CD14-positive monocyte (primary cell): ENCODE data around the gene LGR4. TPM values are rescaled to one million over a fixed set of nuclear protein-coding genes. Genes with fewer than 3 reads are reported as not detected.

ENCODE experiments used
- DNase-seq, 3 donors: peaks; one replicate each; pipeline ENCODE4 v3.0.0-alpha.2; 2011 to 2022
- H2AFZ ChIP-seq: 2 replicates; pipeline ENCODE4 v1.6.0; 2012; ENCODE audit warnings: mild to moderate bottlenecking, low read depth, low read length, inconsistent platforms; ENCODE audit not compliant: insufficient read depth, poor library complexity, severe bottlenecking
- H3K27ac ChIP-seq, 2 donors: 1 replicate in 1 of 2; 2 replicates in 1 of 2; pipeline ENCODE4 v1.5.1; 2012 to 2013; ENCODE audit warnings: low read length in 2 of 2, control low read depth in 1 of 2, inconsistent platforms in 1 of 2, low read depth in 1 of 2, mild to moderate bottlenecking in 1 of 2
- H3K27me3 ChIP-seq, 2 donors: one replicate each; pipeline versions ENCODE4 v1.6.0 to v1.6.1; 2011 to 2013; ENCODE audit warnings: low read length in 2 of 2; ENCODE audit not compliant: control insufficient read depth in 2 of 2, insufficient read depth in 2 of 2
- H3K36me3 ChIP-seq, 2 donors: replicated peaks in 1 of 2; 1 replicate in 1 of 2; 2 replicates in 1 of 2; pipeline versions ENCODE4 v1.5.1 to v1.6.1; 2012 to 2013; ENCODE audit warnings: low read length in 2 of 2, control low read depth in 1 of 2, inconsistent platforms in 1 of 2, mild to moderate bottlenecking in 1 of 2; ENCODE audit not compliant: insufficient read depth in 2 of 2, control insufficient read depth in 1 of 2
- H3K4me1 ChIP-seq, 2 donors: 1 replicate in 1 of 2; 2 replicates in 1 of 2; pipeline versions ENCODE4 v1.5.1 to v1.6.1; 2012 to 2013; ENCODE audit warnings: low read length in 2 of 2, control low read depth in 1 of 2, inconsistent platforms in 1 of 2, mild to moderate bottlenecking in 1 of 2, moderate library complexity in 1 of 2; ENCODE audit not compliant: insufficient read depth in 2 of 2, control insufficient read depth in 1 of 2
- H3K4me2 ChIP-seq: replicated peaks from 2 replicates; pipeline ENCODE3; 2012; ENCODE audit warnings: low read length, moderate library complexity, mild to moderate bottlenecking; ENCODE audit not compliant: poor library complexity, severe bottlenecking; ENCODE audit errors: extremely low read depth
- H3K4me3 ChIP-seq, 3 experiments: fragments of 200-600 bp in 1 of 3; sonication (generic) in 1 of 3; replicated peaks in 1 of 3; 1 replicate in 2 of 3; 2 replicates in 1 of 3; pipeline ENCODE4 v1.5.1; 2011 to 2013; ENCODE audit warnings: low read length in 3 of 3, mild to moderate bottlenecking in 3 of 3, control low read depth in 2 of 3, low read depth in 2 of 3, inconsistent platforms in 1 of 3, moderate library complexity in 1 of 3
- H3K79me2 ChIP-seq: 2 replicates; pipeline ENCODE4 v1.6.0; 2012; ENCODE audit warnings: mild to moderate bottlenecking, control low read depth, inconsistent platforms, low read length, moderate library complexity; ENCODE audit not compliant: insufficient read depth
- H3K9ac ChIP-seq: 2 replicates; pipeline ENCODE4 v1.6.0; 2017; ENCODE audit warnings: low read length, mild to moderate bottlenecking; ENCODE audit not compliant: insufficient read depth, poor library complexity, severe bottlenecking
- H3K9me3 ChIP-seq, 2 donors: replicated peaks in 1 of 2; 1 replicate in 1 of 2; 2 replicates in 1 of 2; pipeline versions ENCODE4 v1.5.1 to v1.6.1; 2012 to 2013; ENCODE audit warnings: low read length in 2 of 2, control low read depth in 1 of 2; ENCODE audit not compliant: control insufficient read depth in 1 of 2, insufficient read depth in 1 of 2
- H4K20me1 ChIP-seq: 2 replicates; pipeline ENCODE4 v1.6.0; 2012; ENCODE audit warnings: mild to moderate bottlenecking, low read length, control low read depth, moderate library complexity; ENCODE audit not compliant: insufficient read depth
- H3K27ac Mint-ChIP-seq, 7 donors: one replicate each; pipeline ENCODE4 v1.8.0; 2020; ENCODE audit warnings: mild to moderate bottlenecking in 7 of 7, mixed read lengths in 7 of 7, moderate library complexity in 6 of 7, inconsistent platforms in 2 of 7
- H3K27me3 Mint-ChIP-seq, 3 donors: one replicate each; pipeline ENCODE4 v1.8.0; 2021 to 2022; ENCODE audit warnings: low read depth in 3 of 3, mild to moderate bottlenecking in 3 of 3, mixed read lengths in 3 of 3, moderate library complexity in 3 of 3, inconsistent platforms in 1 of 3
- H3K36me3 Mint-ChIP-seq, 2 donors: one replicate each; pipeline ENCODE4 v1.8.0; 2020; ENCODE audit warnings: mixed read lengths in 2 of 2, inconsistent platforms in 1 of 2, mild to moderate bottlenecking in 1 of 2
- H3K4me1 Mint-ChIP-seq: one replicate; pipeline ENCODE4 v1.8.0; 2020; ENCODE audit warnings: mild to moderate bottlenecking, mixed read lengths
- H3K4me3 Mint-ChIP-seq, 2 donors: one replicate each; pipeline ENCODE4 v1.8.0; 2020; ENCODE audit warnings: mild to moderate bottlenecking in 2 of 2, mixed read lengths in 2 of 2, moderate library complexity in 1 of 2
- H3K9me3 Mint-ChIP-seq, 7 donors: one replicate each; pipeline ENCODE4 v1.8.0; 2020 to 2022; ENCODE audit warnings: mixed read lengths in 7 of 7, mild to moderate bottlenecking in 6 of 7, moderate library complexity in 6 of 7, inconsistent platforms in 2 of 7
- WGBS: methylation state at CpG from one replicate; pipeline ENCODE4 v1.1.5; 2013; ENCODE audit warnings: missing lambda C conversion rate; ENCODE audit not compliant: insufficient coverage; 5-methylcytosine and 5-hydroxymethylcytosine counted together
- intact Hi-C, 2 donors: fragments of 100-400 bp; cut with micrococcal nuclease; formaldehyde crosslinking; loops; one replicate each; pipeline versions ENCODE4 v1.15.0 to v1.15.1; 2023
- polyA plus RNA-seq, 3 donors: library from polyadenylated mRNA; depleted of rRNA in 1 of 3; unstranded in 2 of 3; stranded (reverse) in 1 of 3; fragments of 300-500 nt in 2 of 3; fragments of >200 nt in 1 of 3; fragmentation: Illumina TruSeq in 2 of 3; gene quantifications; 1 replicate in 2 of 3; 2 replicates in 1 of 3; pipeline ENCODE4 v1.2.3, GENCODE V29; 2012 to 2021
- TF ChIP-seq, protein P1 (sequence below): fragments of 200-600 bp; IDR thresholded peaks from one replicate; pipeline ENCODE4 v1.8.0; 2022; ENCODE audit warnings: antibody characterized with exemption, mild to moderate bottlenecking

The LGR4 gene
- polyA plus RNA-seq, 3 donors: 0.67 to 0.92 (median 0.72) TPM

DNA sequence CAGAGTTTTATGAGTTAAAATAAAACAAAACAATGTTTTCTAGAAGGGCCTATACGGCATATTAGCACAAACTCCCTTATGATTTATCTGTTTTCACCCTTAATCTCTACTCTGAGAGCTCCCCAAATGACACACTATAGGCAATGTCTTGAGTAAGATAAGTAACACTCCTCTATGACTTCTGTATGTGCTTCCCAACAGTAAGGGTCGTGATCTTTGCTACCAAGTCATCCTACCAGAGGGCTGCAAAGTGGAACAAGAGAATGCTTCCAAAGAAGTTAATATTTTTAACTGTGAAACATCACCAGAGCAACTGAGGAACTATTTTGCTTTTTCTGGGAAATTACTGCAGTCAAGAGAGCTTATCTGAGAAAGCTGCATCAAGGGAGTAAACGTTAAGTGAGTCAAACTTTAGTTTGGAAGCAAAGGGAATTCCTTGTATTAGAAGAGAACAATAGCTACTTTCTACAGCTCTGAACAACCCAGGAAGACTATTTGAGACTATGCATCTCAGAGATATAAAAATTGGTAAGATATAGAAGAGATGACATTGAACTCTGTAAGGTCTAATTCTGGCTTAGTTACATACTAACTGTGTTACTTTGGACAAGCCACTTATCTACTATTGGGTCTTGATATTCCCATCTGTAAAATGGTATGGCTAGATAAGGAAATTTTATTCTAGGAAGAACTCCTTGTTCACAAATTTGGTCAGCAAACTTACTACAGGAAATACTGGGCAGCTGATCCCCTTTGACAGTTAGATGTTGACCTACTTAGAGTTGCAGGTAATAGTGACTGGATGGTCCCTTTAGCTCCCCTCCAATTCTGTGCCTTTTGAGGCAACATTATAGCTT, 65.9 kb downstream of the LGR4 start:
- Histone ChIP-seq H3K27me3 (no peaks in the 10 kb centered on the region), H3K4me3 (no peak overlapping the region), H3K9me3 (no peaks in the 10 kb centered on the region), H2AFZ (no peak overlapping the region), H3K79me2 (no peaks in the 10 kb centered on the region), H3K4me1 (peaks cover 0 to 3% of the 10 kb centered on the region in 2 donors), H4K20me1 (no peaks in the 10 kb centered on the region), H3K4me2 (no peak overlapping the region), H3K36me3 (no peaks in the 10 kb centered on the region), H3K27ac (no peak overlapping the region), H3K9ac (no peak overlapping the region)
- Mint-ChIP-seq H3K4me3 (no peak overlapping the region), H3K27me3 (no peaks in the 10 kb centered on the region), H3K9me3 (peaks cover 0 to 1% (median 0%) of the 10 kb centered on the region in 7 donors), H3K27ac (no peak overlapping the region), H3K36me3 (no peaks in the 10 kb centered on the region), H3K4me1 (peaks cover 5% of the 10 kb centered on the region)
- intact Hi-C loops: no loop called here
- no CpG with 5 or more reads among the region's 3 CpGs for WGBS
- TF ChIP-seq, protein P1, sequence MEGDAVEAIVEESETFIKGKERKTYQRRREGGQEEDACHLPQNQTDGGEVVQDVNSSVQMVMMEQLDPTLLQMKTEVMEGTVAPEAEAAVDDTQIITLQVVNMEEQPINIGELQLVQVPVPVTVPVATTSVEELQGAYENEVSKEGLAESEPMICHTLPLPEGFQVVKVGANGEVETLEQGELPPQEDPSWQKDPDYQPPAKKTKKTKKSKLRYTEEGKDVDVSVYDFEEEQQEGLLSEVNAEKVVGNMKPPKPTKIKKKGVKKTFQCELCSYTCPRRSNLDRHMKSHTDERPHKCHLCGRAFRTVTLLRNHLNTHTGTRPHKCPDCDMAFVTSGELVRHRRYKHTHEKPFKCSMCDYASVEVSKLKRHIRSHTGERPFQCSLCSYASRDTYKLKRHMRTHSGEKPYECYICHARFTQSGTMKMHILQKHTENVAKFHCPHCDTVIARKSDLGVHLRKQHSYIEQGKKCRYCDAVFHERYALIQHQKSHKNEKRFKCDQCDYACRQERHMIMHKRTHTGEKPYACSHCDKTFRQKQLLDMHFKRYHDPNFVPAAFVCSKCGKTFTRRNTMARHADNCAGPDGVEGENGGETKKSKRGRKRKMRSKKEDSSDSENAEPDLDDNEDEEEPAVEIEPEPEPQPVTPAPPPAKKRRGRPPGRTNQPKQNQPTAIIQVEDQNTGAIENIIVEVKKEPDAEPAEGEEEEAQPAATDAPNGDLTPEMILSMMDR: no peak
- DNase-seq: no peak

DNA sequence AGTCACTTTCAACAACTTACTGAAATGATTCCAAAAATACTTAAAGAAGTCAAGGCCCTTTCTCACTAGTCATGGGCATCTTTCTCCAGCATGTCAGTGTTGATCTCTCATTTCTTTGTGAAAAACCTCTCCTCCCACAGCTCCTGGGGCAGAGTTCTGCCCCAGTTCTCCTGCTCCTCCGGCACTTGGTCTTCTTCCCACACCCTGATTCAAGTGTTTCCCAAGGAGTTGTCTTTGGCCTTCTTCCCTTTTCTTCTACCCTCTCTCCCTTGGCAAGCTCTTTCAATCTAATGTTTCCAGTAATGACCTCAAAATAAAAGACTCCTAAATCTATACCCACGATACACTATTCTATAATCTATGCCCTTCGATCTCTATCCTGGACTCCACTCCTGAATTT, 67.5 kb downstream of the LGR4 start:
- Histone ChIP-seq H3K27ac (no peak overlapping the region), H3K36me3 (no peaks in the 10 kb centered on the region), H3K4me3 (no peak overlapping the region), H3K79me2 (no peaks in the 10 kb centered on the region), H3K4me1 (peaks cover 0 to 3% of the 10 kb centered on the region in 2 donors), H3K9ac (no peak overlapping the region), H3K4me2 (no peak overlapping the region), H2AFZ (no peak overlapping the region), H3K9me3 (no peaks in the 10 kb centered on the region), H3K27me3 (no peaks in the 10 kb centered on the region), H4K20me1 (no peaks in the 10 kb centered on the region)
- H3K9me3 Mint-ChIP-seq: peaks cover 0 to 3% (median 0%) of the 10 kb centered on the region in 7 donors
- TF ChIP-seq, protein P1: no peak
- intact Hi-C loops: no loop called here
- WGBS: 92% methylated on average over 3 of the region's 3 CpGs
- no peak overlapping the region for H3K4me3 Mint-ChIP-seq
- no peak overlapping the region for H3K27ac Mint-ChIP-seq
- DNase-seq: no peak
- H3K27me3 Mint-ChIP-seq: no peaks in the 10 kb centered on the region
- H3K36me3 Mint-ChIP-seq: no peaks in the 10 kb centered on the region
- H3K4me1 Mint-ChIP-seq: peaks cover 5% of the 10 kb centered on the region
